ENCODE measurements around the gene ZNHIT6.

The ZNHIT6 gene

GRCh38 chr1:85616364-85616705 is 91.9 kb downstream of the ZNHIT6 start:
- no peak for DNase-seq

- no peak for DNase-seq
Observed at GRCh38 chr1:85615586-85616363, 92.5 kb downstream of the ZNHIT6 start.

GRCh38 chr1:85612704-85613361 is 95.4 kb downstream of the ZNHIT6 start:
- DNase-seq, result no peak

GRCh38 chr1:85611856-85612255 is 96.4 kb downstream of the ZNHIT6 start:
- no peak for DNase-seq

- DNase-seq, result no peak
Observed at GRCh38 chr1:85611425-85611824, 96.8 kb downstream of the ZNHIT6 start.

GRCh38 chr1:85609976-85610375 is 98.3 kb downstream of the ZNHIT6 start:
- no peak for DNase-seq

GRCh38 chr1:85608851-85609250 is 99.4 kb downstream of the ZNHIT6 start:
- no peak for DNase-seq

GRCh38 chr1:85607921-85608265 is 100.3 kb downstream of the ZNHIT6 start:
- DNase-seq, result no peak

GRCh38 chr1:85607126-85607920 is 100.9 kb downstream of the ZNHIT6 start:
- DNase-seq, result no peak

- DNase-seq, result no peak
Observed at GRCh38 chr1:85606414-85606800, 101.8 kb downstream of the ZNHIT6 start.

GRCh38 chr1:85605484-85606413 is 102.5 kb downstream of the ZNHIT6 start:
- no peak for DNase-seq

- no peak for DNase-seq
Observed at GRCh38 chr1:85604298-85604997, 103.8 kb downstream of the ZNHIT6 start.

- no peak for DNase-seq
Observed at GRCh38 chr1:85603086-85603880, 105.0 kb downstream of the ZNHIT6 start.

GRCh38 chr1:85602571-85602970 is 105.7 kb downstream of the ZNHIT6 start:
- DNase-seq, result no peak

- DNase-seq, result no peak
Observed at GRCh38 chr1:85601901-85602300, 106.3 kb downstream of the ZNHIT6 start.

- no peak for DNase-seq
Observed at GRCh38 chr1:85599681-85600080, 108.6 kb downstream of the ZNHIT6 start.
